ENCODE measurements around the gene PPARD.

- TF ChIP-seq CTCF (IDR thresholded peaks at IDR 0.05) (no peak), EZH2phosphoT487 (IDR thresholded peaks at IDR 0.05) (no peak)
Observed at GRCh38 chr6:35385457-35386202, 43.3 kb downstream of the PPARD start.
